GM18507 (cell line): Measurements from ENCODE around the gene POLR3E.
"Not testable (repeated sequence)": the region's sequence is repeated elsewhere in the genome, so short reads cannot be mapped to it uniquely, and the experiment has no call there.

ENCODE experiments used
- DNase-seq: peaks from one replicate; pipeline ENCODE4 v3.0.0; 2011; ENCODE audit warnings: low read depth; ENCODE audit not compliant: insufficient read length; ENCODE audit errors: extremely low spot score
- FAIRE-seq: peaks from 2 replicates; lab custom pipeline; 2011; peaks lifted over from hg19 to GRCh38; lab: Jason Lieb, UNC

The POLR3E gene

GRCh38 chr16:22355487-22355908 lies 58.3 kb downstream of the POLR3E start:
- no peak for DNase-seq
- FAIRE-seq = peak; percentile 75

GRCh38 chr16:22356930-22357634 lies 59.9 kb downstream of the POLR3E start:
- peak; percentile 15 for FAIRE-seq
- no peak for DNase-seq

- no peak for DNase-seq
- peak; percentile 91 for FAIRE-seq
Measured at GRCh38 chr16:22357635-22357971, 60.4 kb downstream of the POLR3E start.

GRCh38 chr16:22358000-22358399 lies 60.8 kb downstream of the POLR3E start:
- FAIRE-seq (no peak), DNase-seq (no peak)

GRCh38 chr16:22359679-22360078 lies 62.5 kb downstream of the POLR3E start:
- DNase-seq (no peak), FAIRE-seq (no peak)

- FAIRE-seq = peak; percentile 60
- no peak for DNase-seq
Measured at GRCh38 chr16:22360963-22361659, 63.9 kb downstream of the POLR3E start.

GRCh38 chr16:22364241-22364640 lies 67.0 kb downstream of the POLR3E start:
- no peak for DNase-seq
- FAIRE-seq = no peak

- FAIRE-seq = no peak
- no peak for DNase-seq
Measured at GRCh38 chr16:22366371-22366770, 69.2 kb downstream of the POLR3E start.

GRCh38 chr16:22366889-22367288 lies 69.7 kb downstream of the POLR3E start:
- FAIRE-seq (no peak), DNase-seq (no peak)

- not testable (repeated sequence) for FAIRE-seq, DNase-seq
Measured at GRCh38 chr16:22368200-22368826, 71.1 kb downstream of the POLR3E start.

GRCh38 chr16:22369221-22369811 lies 72.1 kb downstream of the POLR3E start:
- DNase-seq = no peak
- FAIRE-seq = no peak

GRCh38 chr16:22370038-22370820 lies 73.0 kb downstream of the POLR3E start:
- DNase-seq (no peak), FAIRE-seq (no peak)

GRCh38 chr16:22372882-22373661 lies 75.9 kb downstream of the POLR3E start:
- no peak for FAIRE-seq
- DNase-seq = no peak

- FAIRE-seq = no peak
- no peak for DNase-seq
Measured at GRCh38 chr16:22373662-22374310, 76.6 kb downstream of the POLR3E start.

- DNase-seq (peak; percentile 92), FAIRE-seq (peak; percentile 84)
Measured at GRCh38 chr16:22374311-22375116, 77.3 kb downstream of the POLR3E start, which contains the start of gene CDR2. CDR2 (minus strand) TSS chr16:22374619; CDS start chr16:22374309, 310 bp downstream.

- no peak for DNase-seq
- FAIRE-seq = no peak
Measured at GRCh38 chr16:22375117-22375962, 78.1 kb downstream of the POLR3E start.
